OCI-LY3 (cell line): ENCODE measurements around the gene TWIST2.

Experiments used
- H2AFZ ChIP-seq: fragments of 200-600, 300-600 bp; shearing (Covaris generic); 2 replicates; pipeline ENCODE4 v1.6.0; 2014; ENCODE audit warnings: antibody characterized with exemption, low read depth, low read length
- H3K27ac ChIP-seq: fragments of 200-600, 300-600 bp; sonication (generic); 2 replicates; pipeline ENCODE4 v1.5.1; 2014; ENCODE audit warnings: mild to moderate bottlenecking, low read length, moderate library complexity, mixed read lengths
- H3K27me3 ChIP-seq: fragments of 200-600, 300-600 bp; sonication (generic); 2 replicates; pipeline ENCODE4 v1.6.1; 2014; ENCODE audit warnings: low read depth, low read length, mixed read lengths
- H3K36me3 ChIP-seq: fragments of 200-600, 300-600 bp; sonication (generic); replicated peaks from 2 replicates; pipeline ENCODE3; 2014; ENCODE audit warnings: low read depth, low read length, mixed read lengths
- H3K4me1 ChIP-seq: fragments of 300-600, 200-600 bp; sonication (generic); 2 replicates; pipeline ENCODE4 v1.6.1; 2014; ENCODE audit warnings: low read length, mixed read lengths
- H3K4me2 ChIP-seq: fragments of 200-600, 300-600 bp; sonication (generic); 2 replicates; pipeline ENCODE4 v1.6.1; 2014; ENCODE audit warnings: low read length, mixed read lengths
- H3K4me3 ChIP-seq: fragments of 300-600, 200-600 bp; sonication (generic); 2 replicates; pipeline ENCODE4 v1.5.1; 2014; ENCODE audit warnings: antibody characterized with exemption, mild to moderate bottlenecking, low read length, moderate library complexity
- H3K79me2 ChIP-seq: fragments of 300-600, 200-600 bp; shearing (Covaris generic); 2 replicates; pipeline ENCODE4 v1.6.1; 2014; ENCODE audit warnings: mild to moderate bottlenecking, low read length, mixed read lengths
- H3K9ac ChIP-seq: fragments of 300-600, 200-600 bp; shearing (Covaris generic); 2 replicates; pipeline ENCODE4 v1.6.0; 2014; ENCODE audit warnings: mild to moderate bottlenecking, low read length, moderate library complexity
- H3K9me3 ChIP-seq: fragments of 200-600, 300-600 bp; shearing (Covaris generic); 2 replicates; pipeline ENCODE4 v1.6.1; 2014; ENCODE audit warnings: low read length, mixed read lengths; ENCODE audit not compliant: insufficient read depth
- H4K20me1 ChIP-seq: fragments of 200-600, 300-600 bp; sonication (generic); 2 replicates; pipeline ENCODE4 v1.6.1; 2016; ENCODE audit warnings: low read length, mixed read lengths; ENCODE audit not compliant: insufficient read depth
- EZH2phosphoT487 ChIP-seq: fragments of 200-600 bp; shearing (Covaris generic); IDR thresholded peaks from 2 replicates; pipeline ENCODE4 v1.6.1; 2018; ENCODE audit warnings: antibody characterized with exemption, mixed run types, low read depth
- TF ChIP-seq, protein P1 (sequence below): fragments of 200-600, 300-600 bp; sonication (generic); IDR thresholded peaks from 2 replicates; pipeline ENCODE4 v1.5.1; 2014; ENCODE audit warnings: antibody characterized with exemption, low read length, low read depth

Gene TWIST2

DNA sequence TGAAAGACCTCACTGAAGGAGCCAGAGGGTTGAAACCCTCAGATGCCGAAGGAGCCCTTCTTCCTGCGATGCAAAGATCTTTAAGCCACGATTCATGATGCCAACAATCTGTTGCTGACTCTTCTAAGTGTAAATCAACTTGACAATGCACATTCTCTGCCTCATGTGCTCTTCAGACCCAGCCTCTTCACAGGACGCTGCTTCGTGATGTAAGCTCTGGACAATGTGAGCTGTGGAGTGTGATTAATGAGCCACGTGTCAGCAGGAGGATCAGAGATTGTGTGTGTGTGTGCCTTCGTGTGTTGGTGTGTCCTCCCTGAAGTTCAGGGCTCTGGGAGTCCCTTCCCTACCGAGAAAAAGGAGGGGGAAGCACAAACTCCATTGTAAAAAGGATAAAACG, 26.5 kb upstream of the TWIST2 start:
- no peak overlapping the region for H2AFZ ChIP-seq
- TF ChIP-seq, protein P1, sequence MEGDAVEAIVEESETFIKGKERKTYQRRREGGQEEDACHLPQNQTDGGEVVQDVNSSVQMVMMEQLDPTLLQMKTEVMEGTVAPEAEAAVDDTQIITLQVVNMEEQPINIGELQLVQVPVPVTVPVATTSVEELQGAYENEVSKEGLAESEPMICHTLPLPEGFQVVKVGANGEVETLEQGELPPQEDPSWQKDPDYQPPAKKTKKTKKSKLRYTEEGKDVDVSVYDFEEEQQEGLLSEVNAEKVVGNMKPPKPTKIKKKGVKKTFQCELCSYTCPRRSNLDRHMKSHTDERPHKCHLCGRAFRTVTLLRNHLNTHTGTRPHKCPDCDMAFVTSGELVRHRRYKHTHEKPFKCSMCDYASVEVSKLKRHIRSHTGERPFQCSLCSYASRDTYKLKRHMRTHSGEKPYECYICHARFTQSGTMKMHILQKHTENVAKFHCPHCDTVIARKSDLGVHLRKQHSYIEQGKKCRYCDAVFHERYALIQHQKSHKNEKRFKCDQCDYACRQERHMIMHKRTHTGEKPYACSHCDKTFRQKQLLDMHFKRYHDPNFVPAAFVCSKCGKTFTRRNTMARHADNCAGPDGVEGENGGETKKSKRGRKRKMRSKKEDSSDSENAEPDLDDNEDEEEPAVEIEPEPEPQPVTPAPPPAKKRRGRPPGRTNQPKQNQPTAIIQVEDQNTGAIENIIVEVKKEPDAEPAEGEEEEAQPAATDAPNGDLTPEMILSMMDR, result no peak
- no peak for TF ChIP-seq EZH2phosphoT487

DNA sequence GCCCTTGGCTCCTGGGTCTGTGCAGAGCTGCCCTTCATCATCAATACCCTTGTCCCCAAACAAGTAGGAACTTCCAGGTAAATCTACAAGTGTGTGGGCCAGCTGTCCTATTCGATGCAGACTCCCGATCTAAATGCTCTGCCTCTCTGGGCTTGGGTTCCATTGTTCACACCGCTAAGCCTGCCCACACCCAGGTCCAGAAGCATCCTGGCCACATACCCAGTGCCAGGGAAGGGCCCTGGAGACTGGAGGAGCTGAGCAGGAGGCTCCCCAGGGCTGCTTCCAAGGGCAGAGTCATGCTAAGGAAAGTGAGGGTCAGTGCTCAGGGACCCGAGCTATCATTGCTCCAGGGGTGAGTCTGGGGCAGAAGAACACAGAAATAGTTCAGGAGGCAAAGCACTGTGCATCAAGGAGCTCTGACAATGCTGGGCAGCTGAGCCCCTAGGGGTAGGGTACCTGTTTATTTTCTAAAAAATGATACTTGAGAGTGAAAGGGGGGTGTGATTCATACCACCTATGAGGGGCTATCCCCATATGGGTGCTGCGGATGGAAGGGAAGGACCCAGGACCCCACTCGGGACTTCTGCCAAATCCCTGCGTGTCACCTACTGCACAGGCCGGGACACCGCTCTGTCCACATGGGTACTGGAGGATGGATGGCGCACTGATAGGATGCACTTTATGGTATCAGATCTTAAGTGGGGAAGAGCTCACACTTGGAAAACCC, 25.8 kb upstream of the TWIST2 start:
- Histone ChIP-seq H3K4me3 (no peak overlapping the region), H3K36me3 (no peaks in the 10 kb centered on the region), H3K4me1 (no peaks in the 10 kb centered on the region), H3K27ac (no peak overlapping the region), H3K27me3 (no peaks in the 10 kb centered on the region), H3K9ac (no peak overlapping the region), H3K79me2 (no peaks in the 10 kb centered on the region), H3K4me2 (no peak overlapping the region), H2AFZ (no peak overlapping the region), H3K9me3 (no peaks in the 10 kb centered on the region), H4K20me1 (no peaks in the 10 kb centered on the region)
- TF ChIP-seq EZH2phosphoT487, result no peak
- TF ChIP-seq, protein P1, result no peak

More for the DNA sequence above, 26.5 kb upstream of the TWIST2 start:
- H3K4me1 ChIP-seq, result no peaks in the 10 kb centered on the region
- H3K27ac ChIP-seq, result no peak overlapping the region
- no peaks in the 10 kb centered on the region for H4K20me1 ChIP-seq
- H3K79me2 ChIP-seq, result no peaks in the 10 kb centered on the region
- H3K36me3 ChIP-seq, result no peaks in the 10 kb centered on the region
- no peak overlapping the region for H3K4me3 ChIP-seq
- H3K9me3 ChIP-seq, result no peaks in the 10 kb centered on the region
- no peak overlapping the region for H3K9ac ChIP-seq
- H3K4me2 ChIP-seq, result no peak overlapping the region
- H3K27me3 ChIP-seq, result no peaks in the 10 kb centered on the region

DNA sequence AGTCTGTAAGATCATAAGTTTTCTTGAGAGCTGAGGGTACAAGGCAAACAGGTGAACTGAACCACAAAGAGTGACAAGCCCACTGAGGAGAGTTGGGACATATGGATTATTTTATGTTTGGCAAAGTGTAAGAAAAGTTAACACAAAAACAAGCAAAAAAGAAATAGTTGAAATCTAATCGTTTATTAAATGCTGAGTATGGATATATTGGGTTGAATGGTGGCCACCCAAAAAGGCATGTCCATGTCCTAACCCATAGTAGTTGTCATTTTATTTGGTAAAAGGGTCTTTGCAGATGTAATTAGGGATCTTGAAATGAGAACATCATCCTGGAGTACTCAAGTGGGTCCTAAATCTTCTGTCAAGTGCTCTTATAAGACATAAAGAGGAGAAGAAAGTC, 24.9 kb upstream of the TWIST2 start:
- no peaks in the 10 kb centered on the region for H3K79me2 ChIP-seq
- TF ChIP-seq EZH2phosphoT487, result no peak
- TF ChIP-seq, protein P1, result no peak
- H2AFZ ChIP-seq, result no peak overlapping the region
- H3K4me1 ChIP-seq, result no peaks in the 10 kb centered on the region
- H3K27ac ChIP-seq, result no peak overlapping the region
- no peaks in the 10 kb centered on the region for H3K9me3 ChIP-seq
- no peak overlapping the region for H3K9ac ChIP-seq
- H3K4me3 ChIP-seq, result no peak overlapping the region
- no peaks in the 10 kb centered on the region for H3K36me3 ChIP-seq
- H4K20me1 ChIP-seq, result no peaks in the 10 kb centered on the region
- no peak overlapping the region for H3K4me2 ChIP-seq
- no peaks in the 10 kb centered on the region for H3K27me3 ChIP-seq

DNA sequence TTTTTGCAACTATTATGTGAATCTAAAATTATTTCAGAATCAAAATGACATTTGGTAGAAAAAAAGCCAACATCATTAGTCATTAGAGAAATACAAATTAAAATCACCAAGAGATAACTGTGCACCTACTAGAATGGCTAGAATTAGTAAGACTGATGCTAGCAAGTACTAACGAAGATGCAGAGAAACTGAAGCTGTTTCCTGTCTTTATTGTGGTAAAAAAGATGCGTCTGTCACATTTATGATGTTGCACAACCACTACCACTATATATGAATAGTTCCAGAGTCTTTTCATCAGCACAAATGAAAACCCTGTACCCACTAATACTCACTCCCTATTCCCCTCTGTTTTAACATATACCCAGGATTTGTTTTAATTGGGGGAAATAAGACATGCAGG, 16.7 kb upstream of the TWIST2 start:
- Histone ChIP-seq H3K27ac (no peak overlapping the region), H3K36me3 (no peaks in the 10 kb centered on the region), H2AFZ (no peak overlapping the region), H3K9ac (no peak overlapping the region), H4K20me1 (no peaks in the 10 kb centered on the region), H3K4me3 (no peak overlapping the region), H3K4me1 (no peaks in the 10 kb centered on the region), H3K79me2 (no peaks in the 10 kb centered on the region), H3K27me3 (peaks cover 3% of the 10 kb centered on the region; the same call in 1 of the 2 replicates), H3K4me2 (no peak overlapping the region), H3K9me3 (no peaks in the 10 kb centered on the region)
- TF ChIP-seq, protein P1, result no peak
- TF ChIP-seq EZH2phosphoT487, result no peak
